HG02642 (cell line): ENCODE results near the gene CNTNAP5.

Source experiments
- ATAC-seq: cut with Tn5 transposase; IDR thresholded peaks from one replicate; pipeline ENCODE4 v1.9.1; 2021; ENCODE audit warnings: mild to moderate bottlenecking; ENCODE audit not compliant: unreplicated experiment, poor library complexity

CNTNAP5 gene

GRCh38 chr2:124832521-124832920 lies 807.4 kb downstream of the CNTNAP5 start:
- no peak for ATAC-seq

- no peak for ATAC-seq
Measured at GRCh38 chr2:124834331-124834730, 809.2 kb downstream of the CNTNAP5 start.

- ATAC-seq: no peak
Measured at GRCh38 chr2:124835331-124835730, 810.2 kb downstream of the CNTNAP5 start.

GRCh38 chr2:124836416-124836815 lies 811.3 kb downstream of the CNTNAP5 start:
- ATAC-seq: no peak

GRCh38 chr2:124837496-124837895 lies 812.4 kb downstream of the CNTNAP5 start:
- no peak for ATAC-seq

GRCh38 chr2:124838406-124838805 lies 813.3 kb downstream of the CNTNAP5 start:
- no peak for ATAC-seq

- ATAC-seq: no peak
Measured at GRCh38 chr2:124867247-124867646, 842.2 kb downstream of the CNTNAP5 start.

GRCh38 chr2:124874219-124874618 lies 849.1 kb downstream of the CNTNAP5 start:
- no peak for ATAC-seq

- no peak for ATAC-seq
Measured at GRCh38 chr2:124874676-124875075, 849.6 kb downstream of the CNTNAP5 start.

GRCh38 chr2:124875627-124876244 lies 850.6 kb downstream of the CNTNAP5 start:
- ATAC-seq: no peak

- no peak for ATAC-seq
Measured at GRCh38 chr2:124877141-124877577, 852.1 kb downstream of the CNTNAP5 start.

- no peak for ATAC-seq
Measured at GRCh38 chr2:124879640-124880039, 854.6 kb downstream of the CNTNAP5 start.

- ATAC-seq: no peak
Measured at GRCh38 chr2:124880995-124881394, 855.9 kb downstream of the CNTNAP5 start.

GRCh38 chr2:124882423-124882822 lies 857.3 kb downstream of the CNTNAP5 start:
- no peak for ATAC-seq

- no peak for ATAC-seq
Measured at GRCh38 chr2:124883595-124883994, 858.5 kb downstream of the CNTNAP5 start.

GRCh38 chr2:124884315-124884714 lies 859.2 kb downstream of the CNTNAP5 start:
- ATAC-seq: no peak

- no peak for ATAC-seq
Measured at GRCh38 chr2:124886216-124886615, 861.1 kb downstream of the CNTNAP5 start.

- ATAC-seq: no peak
Measured at GRCh38 chr2:124887466-124887865, 862.4 kb downstream of the CNTNAP5 start.

GRCh38 chr2:124888431-124888830 lies 863.3 kb downstream of the CNTNAP5 start:
- ATAC-seq: no peak

- ATAC-seq: no peak
Measured at GRCh38 chr2:124894199-124894598, 869.1 kb downstream of the CNTNAP5 start.

GRCh38 chr2:124898827-124899226 lies 873.7 kb downstream of the CNTNAP5 start:
- no peak for ATAC-seq

GRCh38 chr2:124908411-124908810 lies 883.3 kb downstream of the CNTNAP5 start:
- ATAC-seq: no peak

GRCh38 chr2:124911560-124911959 lies 886.5 kb downstream of the CNTNAP5 start:
- no peak for ATAC-seq
